GM23338 (cell line): ENCODE data around the gene MEP1A. TPM values are rescaled to one million over a fixed set of nuclear protein-coding genes. Genes with fewer than 3 reads are reported as not detected.
A peak's percentile ranks its signal among the peaks of the same experiment; 100 is the strongest.

Experiments
- ATAC-seq: fragments of 200-7000 bp; cut with Tn5 transposase; 3 replicates; pipeline ENCODE4 v1.9.1; 2020
- DNase-seq: peaks from one replicate; pipeline ENCODE4 v3.0.0-alpha.2; 2015; ENCODE audit warnings: low spot score
- H2AFZ ChIP-seq: fragments of 200-600 bp; sonication (generic); 2 replicates; pipeline ENCODE4 v1.8.0; 2016; ENCODE audit warnings: antibody characterized with exemption, mild to moderate bottlenecking, moderate library complexity
- H3F3A ChIP-seq: fragments of 200-600 bp; sonication (generic); replicated peaks from 2 replicates; pipeline ENCODE4 v1.8.0; 2017; ENCODE audit warnings: antibody characterized with exemption, mixed run types, low read depth
- H3K27ac ChIP-seq: fragments of 200-600 bp; sonication (generic); 2 replicates; pipeline ENCODE4 v1.6.1; 2016; ENCODE audit warnings: low read depth
- H3K27me3 ChIP-seq: fragments of 200-600 bp; sonication (generic); 2 replicates; pipeline ENCODE4 v1.8.0; 2016; ENCODE audit warnings: mild to moderate bottlenecking, mixed run types, moderate library complexity; ENCODE audit not compliant: insufficient read depth
- H3K36me3 ChIP-seq: fragments of 200-600 bp; sonication (generic); 2 replicates; pipeline ENCODE4 v1.8.0; 2016; ENCODE audit warnings: mild to moderate bottlenecking; ENCODE audit not compliant: insufficient read depth
- H3K4me1 ChIP-seq: fragments of 200-600 bp; sonication (generic); 2 replicates; pipeline ENCODE4 v1.8.0; 2016; ENCODE audit warnings: mild to moderate bottlenecking, moderate library complexity; ENCODE audit not compliant: insufficient read depth
- H3K4me2 ChIP-seq: fragments of 200-600 bp; sonication (generic); 2 replicates; pipeline ENCODE4 v1.7.1; 2017; ENCODE audit warnings: mixed run types
- H3K4me3 ChIP-seq: fragments of 200-600 bp; sonication (generic); 2 replicates; pipeline ENCODE4 v1.6.1; 2016; ENCODE audit warnings: mixed run types
- H3K79me2 ChIP-seq: fragments of 200-600 bp; sonication (generic); replicated peaks from 2 replicates; pipeline ENCODE4 v1.8.0; 2017; ENCODE audit warnings: mild to moderate bottlenecking; ENCODE audit not compliant: insufficient read depth
- H3K9me2 ChIP-seq: fragments of 200-600 bp; sonication (generic); 2 replicates; pipeline ENCODE4 v1.8.0; 2017; ENCODE audit not compliant: insufficient read depth
- H4K20me1 ChIP-seq: fragments of 200-600 bp; sonication (generic); replicated peaks from 2 replicates; pipeline ENCODE4 v1.8.0; 2017; ENCODE audit warnings: mild to moderate bottlenecking; ENCODE audit not compliant: insufficient read depth
- H3K27ac Mint-ChIP-seq: 2 replicates; pipeline ENCODE4 v1.8.0; 2020; ENCODE audit warnings: inconsistent platforms, mild to moderate bottlenecking, moderate library complexity, mixed read lengths
- H3K27me3 Mint-ChIP-seq: 3 replicates; pipeline ENCODE4 v1.8.0; 2022; ENCODE audit warnings: low read depth, mild to moderate bottlenecking, moderate library complexity, mixed read lengths, inconsistent platforms; ENCODE audit not compliant: insufficient read depth, poor library complexity
- H3K36me3 Mint-ChIP-seq: 3 replicates; pipeline ENCODE4 v1.8.0; 2021; ENCODE audit warnings: low read depth, mild to moderate bottlenecking, inconsistent platforms, moderate library complexity, mixed read lengths
- H3K4me1 Mint-ChIP-seq: 3 replicates; pipeline ENCODE4 v1.8.0; 2020; ENCODE audit warnings: mild to moderate bottlenecking, inconsistent platforms, mixed read lengths
- H3K4me3 Mint-ChIP-seq: 3 replicates; pipeline ENCODE4 v1.8.0; 2021; ENCODE audit warnings: moderate library complexity, mild to moderate bottlenecking, inconsistent platforms, mixed read lengths
- H3K9me3 Mint-ChIP-seq: 3 replicates; pipeline ENCODE4 v1.8.0; 2020; ENCODE audit warnings: moderate library complexity, mild to moderate bottlenecking, inconsistent platforms, mixed read lengths
- CTCF ChIP-seq, 2 experiments: fragments of 200-600 bp in 1 of 2; sonication (generic) in 1 of 2; conservative IDR thresholded peaks; 2 replicates each; pipeline versions ENCODE4 v1.5.1 to v1.6.1; 2016 to 2017; ENCODE audit warnings: antibody characterized with exemption in 2 of 2, low read depth in 2 of 2, mild to moderate bottlenecking in 2 of 2, moderate library complexity in 1 of 2
- EZH2 ChIP-seq: fragments of 200-600 bp; sonication (generic); IDR thresholded peaks from one replicate; pipeline ENCODE4 v1.8.0; 2017; ENCODE audit warnings: antibody characterized with exemption, mild to moderate bottlenecking, low read depth; ENCODE audit not compliant: unreplicated experiment
- STAT1 ChIP-seq: IDR thresholded peaks from one replicate; pipeline ENCODE4 v1.6.1; 2016; ENCODE audit warnings: antibody characterized with exemption; ENCODE audit not compliant: unreplicated experiment
- ZNF114 ChIP-seq: fragments of 250-450 bp; sonication (Bioruptor Pico); IDR thresholded peaks from 2 replicates; pipeline ENCODE4 v1.5.0; 2020; ENCODE audit warnings: mild to moderate bottlenecking, moderate library complexity
- polyA plus RNA-seq: library from polyadenylated mRNA; unstranded; fragments of >200 nt; fragmentation: Nextera tagmentation; extraction: Ambion mirVana; gene quantifications from 2 replicates; pipeline ENCODE4 v1.2.1, GENCODE V29; 2016
- total RNA-seq: library from RNA; depleted of rRNA; stranded (reverse); fragments of >200 nt; shearing (Covaris generic); gene quantifications from 2 replicates; pipeline ENCODE4 v1.2.3, GENCODE V29; 2014

Gene MEP1A
- total and polyA plus RNA-seq, 2 experiments from 2014 or later, result not detected

- no peak overlapping the region for H2AFZ ChIP-seq
- H3K27me3 Mint-ChIP-seq, result peaks cover 1% of the 10 kb centered on the region
- H3K4me3 ChIP-seq, result no peak overlapping the region
- peaks cover 9% of the 10 kb centered on the region; the same call in 1 of the 2 replicates for H3K9me2 ChIP-seq
- no peaks in the 10 kb centered on the region for H3F3A ChIP-seq
- no peaks in the 10 kb centered on the region; the same call in 2 of the 3 replicates for H3K9me3 Mint-ChIP-seq
- no peak for TF ChIP-seq EZH2
- TF ChIP-seq ZNF114 (CRISPR knock-in tag), result no peak
- no peak for TF ChIP-seq CTCF (conservative IDR thresholded peaks at IDR 0.05; ENCODE audit: low read depth in 2 of 2)
- H3K27me3 ChIP-seq, result no peaks in the 10 kb centered on the region
- no peaks in the 10 kb centered on the region; the same call in 2 of the 3 replicates for H3K36me3 Mint-ChIP-seq
- no peaks in the 10 kb centered on the region for H4K20me1 ChIP-seq
- no peak overlapping the region for H3K4me3 Mint-ChIP-seq
- H3K4me1 Mint-ChIP-seq, result no peaks in the 10 kb centered on the region
- H3K36me3 ChIP-seq, result no peaks in the 10 kb centered on the region
- DNase-seq (no peak), ATAC-seq (no peak)
- no peak overlapping the region for H3K27ac ChIP-seq
- no peaks in the 10 kb centered on the region for H3K4me1 ChIP-seq
- H3K4me2 ChIP-seq, result no peak overlapping the region
- no peak overlapping the region for H3K27ac Mint-ChIP-seq
- no peaks in the 10 kb centered on the region for H3K79me2 ChIP-seq
Measured at GRCh38 chr6:46777476-46778346, 15.5 kb upstream of the MEP1A start.

- Histone ChIP-seq H3K4me3 (no peak overlapping the region), H4K20me1 (no peaks in the 10 kb centered on the region), H3K4me2 (no peak overlapping the region), H3F3A (no peaks in the 10 kb centered on the region), H3K79me2 (no peaks in the 10 kb centered on the region), H3K27ac (no peak overlapping the region), H2AFZ (no peak overlapping the region), H3K9me2 (no peaks in the 10 kb centered on the region), H3K27me3 (no peaks in the 10 kb centered on the region), H3K36me3 (no peaks in the 10 kb centered on the region), H3K4me1 (no peaks in the 10 kb centered on the region)
- TF ChIP-seq STAT1 (no peak), CTCF (conservative IDR thresholded peaks at IDR 0.05; ENCODE audit: low read depth in 2 of 2) (peak; percentile 73 to 80)
- no peaks in the 10 kb centered on the region for H3K36me3 Mint-ChIP-seq
- peak; percentile 85 for DNase-seq
- H3K27me3 Mint-ChIP-seq, result no peaks in the 10 kb centered on the region
- no peak overlapping the region for H3K4me3 Mint-ChIP-seq
- H3K27ac Mint-ChIP-seq, result no peak overlapping the region
- H3K4me1 Mint-ChIP-seq, result no peaks in the 10 kb centered on the region
- H3K9me3 Mint-ChIP-seq, result no peaks in the 10 kb centered on the region
- peak; percentile 68 for ATAC-seq
Measured at GRCh38 chr6:46781478-46782378, 11.5 kb upstream of the MEP1A start.
